Measurements from ENCODE around the gene LAMTOR4.
A peak's percentile ranks its signal among the peaks of the same experiment; 100 is the strongest.

LAMTOR4 gene

DNA sequence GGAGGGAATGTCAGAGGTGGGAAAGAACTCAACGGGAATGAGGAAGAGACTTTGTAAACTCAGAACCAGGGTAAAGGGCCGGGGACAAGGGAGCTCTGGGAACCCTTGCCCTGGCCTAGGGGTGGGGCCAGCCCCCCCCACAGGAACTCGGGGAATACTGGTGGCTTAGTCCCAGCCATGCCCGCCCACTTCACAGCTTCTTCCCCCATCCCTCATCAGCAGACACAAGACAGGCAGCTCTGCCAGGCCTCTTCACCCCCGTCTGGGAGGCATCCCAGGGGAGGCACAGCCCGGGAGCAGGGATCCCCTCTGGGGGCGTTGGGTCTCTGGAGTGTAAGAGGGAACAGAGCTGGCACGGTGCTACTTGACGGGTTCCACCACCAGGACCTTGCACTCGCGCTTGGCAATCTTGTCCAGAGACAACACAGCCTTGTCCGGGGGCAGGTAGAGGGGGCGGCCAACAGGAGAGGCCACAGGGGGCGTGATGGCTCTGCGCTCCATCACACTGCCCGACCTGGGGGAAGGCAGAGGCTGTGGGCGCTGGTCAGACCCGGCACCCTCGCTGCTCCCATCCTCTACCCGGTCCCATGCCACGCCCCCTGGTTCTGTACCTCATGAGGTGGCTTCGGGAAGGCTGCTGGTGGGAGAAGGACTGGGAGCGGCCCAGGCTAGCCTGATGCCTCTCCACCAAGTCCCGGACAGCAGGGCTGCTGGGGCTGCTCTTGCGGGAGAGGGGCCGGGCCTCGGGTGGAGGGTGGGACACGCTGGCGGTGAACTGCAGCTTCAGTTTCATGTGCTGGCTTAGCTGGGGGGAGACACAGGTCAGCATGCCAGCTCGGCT is 6.2 kb downstream of the LAMTOR4 start:
- no peak for DNase-seq

DNA sequence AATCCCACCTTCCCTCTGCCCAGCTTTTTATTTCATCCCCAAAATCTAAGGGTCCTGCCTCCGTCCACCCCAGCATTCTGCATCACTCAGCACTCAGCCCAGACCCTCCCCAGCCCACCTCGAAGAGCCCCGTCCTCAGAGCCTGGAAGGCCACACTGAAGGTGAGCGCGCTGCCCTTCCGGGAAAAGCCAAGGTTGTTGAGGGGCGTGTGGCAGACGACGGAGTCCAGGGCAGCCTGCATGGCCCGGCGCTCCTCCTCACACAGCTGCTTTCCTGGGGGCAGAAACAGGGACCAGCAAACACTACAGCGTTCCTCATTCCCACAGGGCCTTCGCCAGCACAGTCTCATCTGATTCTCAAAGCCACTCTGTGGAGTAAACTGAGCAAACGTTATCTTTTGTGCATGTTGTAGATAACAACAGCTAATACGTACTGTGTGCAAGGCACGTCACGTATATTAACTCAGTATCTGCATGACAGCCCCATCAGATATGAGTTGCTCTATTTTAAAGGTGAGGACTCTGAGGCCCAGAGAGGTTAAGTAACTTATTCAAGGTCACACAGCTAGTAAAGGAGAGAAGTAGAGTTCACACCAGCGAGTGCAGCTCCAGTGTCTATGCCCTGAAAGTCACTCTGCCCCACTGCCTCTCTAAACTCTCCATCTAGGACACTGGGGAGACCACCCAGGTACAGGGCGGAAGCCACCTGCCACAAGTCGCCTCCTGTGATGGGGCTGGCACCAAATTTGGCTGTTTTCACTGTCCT is 7.0 kb downstream of the LAMTOR4 start:
- no peak for DNase-seq

DNA sequence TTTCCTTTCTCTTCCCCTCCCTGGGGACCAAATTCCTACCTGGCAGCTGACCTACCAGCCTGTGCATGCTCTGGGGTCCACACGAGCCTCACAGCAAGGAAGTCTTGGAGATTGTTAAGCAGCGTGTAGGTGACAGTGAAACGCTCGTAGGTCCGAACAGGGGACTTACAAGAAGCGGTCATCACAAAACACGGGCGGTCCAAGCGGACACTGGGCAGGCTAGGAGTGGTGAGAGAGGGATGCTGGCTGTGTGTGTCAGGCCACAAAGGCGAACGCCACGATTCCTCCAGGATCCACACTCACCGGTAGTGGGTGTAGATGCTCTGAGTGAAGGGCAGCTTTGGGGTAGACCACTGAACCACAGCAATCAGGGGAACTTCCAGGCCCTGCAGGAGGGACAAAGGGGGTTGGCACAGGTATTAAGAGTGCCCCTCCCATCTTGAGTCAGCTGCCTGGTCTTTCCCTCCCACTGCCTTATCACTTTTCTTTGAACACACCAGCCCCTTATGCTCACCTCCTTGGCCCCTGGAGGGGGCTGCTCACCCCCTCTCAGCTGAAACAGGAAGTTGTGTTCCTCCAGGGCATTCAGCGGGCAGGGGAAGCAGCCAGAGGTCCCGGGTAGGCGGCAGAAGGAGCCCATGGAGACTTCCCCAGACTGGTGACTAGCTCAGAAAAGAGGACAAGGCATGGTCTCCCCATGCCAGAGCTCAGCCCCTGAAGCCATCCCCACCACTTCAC is 7.8 kb downstream of the LAMTOR4 start:
- no peak for DNase-seq

DNA sequence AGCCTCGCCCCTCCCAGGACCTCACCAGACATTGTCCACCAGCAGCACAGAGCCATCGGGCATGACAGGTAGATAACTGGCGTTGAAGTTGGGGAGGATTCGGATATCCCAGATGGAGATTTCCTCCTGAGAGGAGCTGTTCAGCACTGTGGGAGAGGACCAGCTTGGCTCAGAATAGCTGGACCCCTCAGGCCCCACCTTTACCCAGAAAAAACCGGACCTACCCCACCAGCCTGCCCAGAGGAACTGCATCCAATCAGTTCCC is 8.3 kb downstream of the LAMTOR4 start:
- DNase-seq: no peak

DNA sequence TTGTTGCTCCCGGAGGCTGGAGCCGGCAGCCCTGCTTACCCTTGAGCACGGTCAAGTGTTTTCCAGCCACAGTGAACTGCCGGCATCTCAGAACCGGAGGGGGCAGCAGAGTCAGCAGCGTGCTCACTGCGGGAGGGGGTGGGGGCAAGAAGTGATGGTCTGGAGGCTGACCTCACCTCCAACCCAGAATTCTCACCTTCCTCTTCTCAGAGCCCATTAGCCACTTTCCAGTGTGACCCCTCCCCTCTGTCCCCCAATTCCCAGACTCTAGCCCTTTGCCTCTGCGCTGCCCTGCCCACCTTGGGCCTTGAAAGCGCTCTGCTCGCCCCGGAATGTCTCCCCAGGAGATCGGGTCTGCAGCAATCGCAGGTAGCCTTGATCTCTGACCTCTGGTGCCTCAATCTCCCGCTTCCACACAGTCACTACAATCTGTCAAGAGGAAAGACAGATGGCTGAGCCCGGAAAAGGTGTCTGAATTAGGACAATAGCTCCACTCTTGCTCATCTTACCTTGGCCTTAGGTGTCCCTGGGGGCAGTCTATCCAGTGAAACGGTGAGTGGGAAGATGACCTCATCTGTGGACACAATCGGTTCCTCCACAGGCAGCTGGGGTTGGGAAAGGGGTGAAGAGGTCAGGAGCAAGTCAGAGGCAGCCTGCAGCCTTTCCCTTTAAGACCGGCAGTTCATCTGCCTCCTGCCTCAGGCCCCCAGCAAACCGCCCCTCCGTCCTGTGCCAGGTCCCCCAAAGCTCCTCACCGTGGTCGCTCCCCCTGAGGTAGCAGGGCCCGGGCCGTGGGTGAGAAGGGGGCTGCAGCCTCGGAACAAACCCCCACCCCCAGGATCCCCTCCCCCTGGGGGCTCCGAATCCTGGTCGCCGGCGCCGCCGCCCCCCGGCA is 8.9 kb downstream of the LAMTOR4 start:
- no peak for DNase-seq

DNA sequence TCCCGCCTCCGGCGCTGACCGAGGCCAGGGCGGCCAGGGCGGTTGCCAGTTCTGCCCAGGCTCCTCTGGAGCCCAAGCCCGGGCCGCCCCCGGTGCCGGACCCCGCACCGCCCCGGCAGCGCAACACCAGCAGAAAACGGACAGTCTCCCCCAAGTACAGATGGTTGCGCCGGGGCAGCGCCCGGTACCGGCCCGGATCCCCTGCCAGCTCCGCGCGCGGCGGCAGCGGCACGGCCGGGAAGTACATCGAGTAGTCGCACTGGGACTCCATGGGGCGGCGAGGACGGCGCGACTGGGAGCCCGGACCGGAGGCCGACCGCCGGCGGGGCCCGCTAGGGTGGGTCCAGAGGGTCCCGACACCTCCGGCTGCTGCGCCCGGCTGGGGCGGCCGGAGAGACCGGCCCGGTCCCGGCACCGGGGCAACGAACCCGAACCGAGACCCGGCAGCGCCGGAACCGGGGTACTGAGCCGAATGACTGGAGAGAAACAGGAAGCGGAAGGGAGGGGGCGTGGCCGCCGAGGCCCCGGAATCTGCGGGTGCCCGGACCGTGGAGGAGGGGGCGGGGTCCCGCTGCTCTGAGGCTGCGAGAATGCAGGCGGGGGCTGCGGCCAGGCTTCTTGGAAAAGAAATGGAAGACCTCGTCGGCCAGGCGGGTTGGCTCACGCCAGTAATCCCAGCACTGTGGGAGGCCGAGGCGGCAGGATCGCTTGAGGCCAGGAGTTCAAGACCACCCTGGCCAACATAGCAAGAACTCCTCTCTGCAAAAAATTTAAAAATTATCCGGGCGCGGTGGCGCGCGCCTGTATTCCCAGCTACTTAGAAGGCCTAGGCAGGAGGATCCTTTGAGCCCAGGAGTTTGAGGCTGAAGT is 9.7 kb downstream of the LAMTOR4 start, which contains the start of gene TRAPPC14:
Gene TRAPPC14 (minus strand): TSS at position 495 of the 870 bp plus-strand sequence. CDS start 224 bp downstream, at position 271.
- peak; percentile 31 for DNase-seq

DNA sequence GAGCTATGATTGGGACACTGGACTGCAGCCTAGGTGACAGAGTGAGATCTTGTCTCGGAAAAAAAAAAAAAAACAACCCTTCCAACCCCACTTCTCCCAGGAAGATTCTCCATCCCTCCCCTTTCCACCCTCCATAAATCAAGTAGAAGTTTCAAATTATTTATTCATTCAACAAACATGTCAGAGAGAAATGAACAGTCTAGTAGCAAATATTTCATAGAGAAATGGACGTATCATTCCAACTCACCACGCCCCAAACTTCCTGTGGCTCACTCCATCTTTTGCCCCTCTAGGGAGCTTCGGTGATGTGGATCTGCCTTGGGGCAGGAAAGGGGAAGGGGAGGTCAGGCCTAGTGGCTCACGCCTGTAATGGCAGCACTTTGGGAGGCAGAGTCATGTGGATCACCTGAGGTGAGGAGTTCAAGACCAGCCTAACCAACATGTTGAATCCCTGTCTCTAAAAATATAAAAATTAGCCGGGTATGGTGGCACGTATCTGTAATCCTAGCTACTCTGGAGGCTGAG is 10.4 kb downstream of the LAMTOR4 start:
- no peak for DNase-seq

DNA sequence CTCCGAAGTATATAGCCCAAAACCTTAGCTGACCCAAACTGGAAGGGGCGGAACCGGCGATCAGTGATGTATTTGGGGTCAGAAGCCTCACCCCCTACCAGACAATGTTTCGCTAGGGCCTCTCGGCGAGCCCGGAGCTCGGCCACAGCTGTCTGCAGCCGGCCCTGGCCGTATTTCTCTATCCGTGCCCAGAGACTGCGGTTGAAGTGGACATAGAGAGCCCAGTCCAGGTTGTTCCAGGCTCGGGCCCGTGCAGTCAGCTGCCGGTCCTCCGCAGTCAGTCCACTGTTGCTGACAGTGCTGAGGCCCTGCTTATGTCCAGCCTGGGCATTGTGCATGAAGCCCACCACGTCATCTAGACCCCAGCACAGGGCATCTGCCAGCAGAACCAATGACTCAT is 11.3 kb downstream of the LAMTOR4 start:
- no peak for DNase-seq

DNA sequence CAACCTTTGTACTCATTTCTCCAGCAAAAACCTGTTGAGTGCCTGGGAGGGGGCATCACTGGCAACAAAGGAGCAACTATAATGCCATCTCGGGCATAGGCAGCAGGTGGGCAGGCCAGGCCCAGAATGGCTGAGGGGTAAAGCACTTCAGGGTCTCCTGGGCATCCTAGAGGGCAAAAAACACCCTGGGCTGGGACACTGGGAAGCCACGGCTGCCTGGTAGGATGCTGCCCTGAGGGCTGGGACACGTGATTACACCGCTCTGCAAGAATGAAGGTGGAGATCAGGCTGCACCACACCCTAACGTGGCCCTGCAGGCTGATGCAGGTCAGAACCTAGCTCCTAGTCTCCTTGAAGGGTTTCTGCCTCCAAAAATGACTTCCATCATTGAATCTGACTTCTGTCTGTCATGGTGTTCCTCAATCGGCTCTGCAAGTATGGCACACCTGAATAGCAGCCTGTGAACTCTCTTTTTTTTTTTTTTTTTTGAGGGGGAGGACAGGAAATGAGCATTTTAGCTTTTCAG is 14.4 kb downstream of the LAMTOR4 start:
- no peak for DNase-seq

DNA sequence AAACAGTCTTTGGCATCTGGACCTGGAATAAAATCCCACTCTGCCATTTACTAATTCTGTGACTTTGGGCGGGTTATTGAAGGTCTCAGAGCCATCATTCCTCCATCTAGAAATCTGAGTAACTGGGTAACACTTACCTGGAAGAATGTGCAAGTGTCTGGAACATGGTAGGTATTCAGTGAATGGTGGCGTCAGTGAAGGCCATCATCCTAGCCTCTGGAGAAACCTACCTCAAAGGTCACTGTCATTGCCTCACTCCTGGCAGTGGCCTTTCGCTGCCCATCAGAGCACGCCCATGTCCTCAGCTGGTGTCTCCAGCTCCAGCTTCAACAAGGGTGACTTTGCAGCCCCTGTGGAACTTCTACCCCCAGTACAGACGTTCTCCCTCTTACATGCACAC is 15.2 kb downstream of the LAMTOR4 start:
- no peak for DNase-seq

DNA sequence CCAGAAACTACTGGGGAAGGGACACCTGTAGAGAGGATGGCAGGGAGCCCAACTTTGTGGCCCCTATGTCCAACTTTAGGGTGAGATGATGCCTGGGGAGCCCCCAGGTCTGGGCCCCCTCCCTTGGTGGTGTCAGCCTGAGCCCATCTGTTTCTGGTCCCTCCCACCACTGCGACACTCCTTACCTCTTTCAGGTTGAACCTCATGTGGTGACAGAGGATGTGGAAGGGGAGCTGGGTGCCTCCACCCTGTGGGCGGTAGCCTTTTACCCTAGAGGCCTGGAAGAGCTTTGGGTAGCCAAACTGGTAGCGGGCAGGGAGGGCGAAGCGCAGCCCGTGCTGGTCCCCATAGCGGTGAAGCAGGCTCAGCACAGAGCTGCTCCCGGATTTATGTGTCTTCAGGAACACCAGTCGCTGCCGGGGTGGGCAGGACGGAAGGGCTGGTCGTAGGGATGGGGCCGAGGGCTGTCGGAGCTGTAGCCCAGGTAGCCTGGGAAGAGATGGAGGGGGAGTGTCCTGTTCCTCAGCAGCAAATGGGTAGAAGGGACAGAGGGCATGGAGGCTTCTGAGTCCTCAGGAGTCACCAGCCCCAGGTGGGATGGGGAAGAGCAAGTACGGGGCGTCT is 17.7 kb downstream of the LAMTOR4 start:
- no peak for DNase-seq

DNA sequence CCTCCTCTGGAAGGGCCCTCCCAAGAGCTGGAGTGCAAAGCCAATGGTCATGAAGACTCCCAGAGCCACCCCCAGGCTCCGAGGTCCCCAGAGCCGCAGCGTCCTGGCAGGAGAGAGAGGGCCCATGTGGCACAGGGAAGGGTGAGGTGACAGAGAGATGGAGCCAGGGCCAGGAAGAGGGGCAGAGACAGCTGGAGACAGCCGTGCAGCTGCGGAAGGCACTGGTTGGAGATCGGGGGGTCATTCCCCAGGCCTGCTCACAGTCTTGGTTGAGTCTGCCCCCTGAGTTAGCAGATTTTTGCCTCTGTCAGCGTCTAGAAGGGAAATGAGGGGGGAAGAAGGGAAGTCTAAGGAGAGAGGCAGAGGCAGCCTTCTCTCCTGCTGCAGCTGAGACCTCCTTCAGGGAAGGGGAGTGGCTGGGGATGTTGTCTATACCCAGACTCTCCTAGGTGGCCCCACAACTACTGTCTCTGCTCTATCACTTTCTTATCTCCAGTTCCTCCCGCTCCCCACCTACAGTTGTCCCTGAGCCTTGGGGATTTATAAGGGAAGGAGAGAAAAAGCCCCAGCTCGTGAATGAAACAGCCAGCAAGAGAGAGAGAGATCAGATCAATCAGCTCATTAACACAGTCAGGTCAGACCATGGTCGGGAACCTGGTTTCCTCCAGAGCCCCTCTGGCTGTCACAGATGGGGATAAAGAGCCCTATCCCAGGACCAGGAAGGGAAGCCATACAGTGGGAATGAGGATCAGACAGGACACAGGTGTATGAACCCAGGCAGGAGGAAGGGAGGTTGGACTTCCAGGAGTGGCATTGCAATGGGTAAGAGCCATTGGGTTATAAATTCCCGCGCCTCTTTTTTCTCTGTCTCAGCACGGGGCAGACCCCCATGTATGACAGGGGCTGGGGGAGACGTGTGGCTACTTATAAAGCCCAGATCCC is 18.5 kb downstream of the LAMTOR4 start:
- DNase-seq: no peak

DNA sequence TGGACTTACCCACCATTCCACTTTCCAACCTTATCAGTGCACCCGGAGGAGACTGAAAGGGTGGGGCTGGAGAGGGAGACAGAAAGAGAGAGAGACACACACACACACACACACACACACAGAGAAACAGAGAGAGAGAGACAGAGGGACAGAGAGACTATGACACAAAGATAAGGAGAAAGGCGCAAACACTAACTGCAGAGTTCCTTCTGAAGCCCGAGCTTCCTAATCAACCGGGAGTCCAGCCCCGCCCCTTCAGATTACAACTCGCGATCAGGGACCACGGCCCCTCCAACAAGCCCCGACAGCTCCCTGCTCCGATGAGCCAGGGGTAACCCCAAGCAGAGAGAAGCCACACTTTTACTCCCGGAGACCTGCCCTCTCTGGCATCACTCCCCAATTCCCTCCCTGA is 19.2 kb downstream of the LAMTOR4 start:
- no peak for DNase-seq

DNA sequence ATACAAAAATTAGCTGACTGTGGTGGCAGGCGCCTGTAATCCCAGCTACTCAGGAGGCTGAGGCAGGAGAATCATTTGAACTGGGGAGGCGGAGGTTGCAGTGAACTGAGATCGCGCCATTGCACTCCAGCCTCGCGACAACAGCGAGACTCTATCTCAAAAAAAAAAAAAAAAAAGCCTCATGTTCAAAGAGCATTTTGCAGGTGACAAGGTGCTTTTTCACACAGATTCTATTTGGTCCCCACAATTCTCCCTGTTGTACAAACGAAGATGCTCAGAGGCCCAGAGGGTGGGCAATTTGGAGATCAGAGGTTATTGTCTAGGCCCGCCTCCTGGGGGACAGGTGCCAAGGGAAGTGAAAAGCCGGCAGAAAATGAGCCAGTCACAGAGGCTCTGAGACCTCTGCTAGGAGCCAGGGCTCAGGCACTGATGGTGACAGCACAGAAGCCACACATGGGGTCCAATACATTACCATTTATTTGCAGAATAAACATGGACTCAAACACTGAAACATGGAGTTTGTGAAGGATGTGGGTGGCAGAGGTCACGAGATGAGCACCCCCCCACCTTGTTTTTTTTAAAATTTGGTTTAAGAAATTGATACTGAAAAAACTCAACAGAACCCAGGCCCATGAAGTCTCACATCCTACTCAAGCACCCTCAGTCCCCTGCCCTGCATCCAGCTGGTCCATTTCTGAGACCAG is 20.6 kb downstream of the LAMTOR4 start:
- DNase-seq: no peak

DNA sequence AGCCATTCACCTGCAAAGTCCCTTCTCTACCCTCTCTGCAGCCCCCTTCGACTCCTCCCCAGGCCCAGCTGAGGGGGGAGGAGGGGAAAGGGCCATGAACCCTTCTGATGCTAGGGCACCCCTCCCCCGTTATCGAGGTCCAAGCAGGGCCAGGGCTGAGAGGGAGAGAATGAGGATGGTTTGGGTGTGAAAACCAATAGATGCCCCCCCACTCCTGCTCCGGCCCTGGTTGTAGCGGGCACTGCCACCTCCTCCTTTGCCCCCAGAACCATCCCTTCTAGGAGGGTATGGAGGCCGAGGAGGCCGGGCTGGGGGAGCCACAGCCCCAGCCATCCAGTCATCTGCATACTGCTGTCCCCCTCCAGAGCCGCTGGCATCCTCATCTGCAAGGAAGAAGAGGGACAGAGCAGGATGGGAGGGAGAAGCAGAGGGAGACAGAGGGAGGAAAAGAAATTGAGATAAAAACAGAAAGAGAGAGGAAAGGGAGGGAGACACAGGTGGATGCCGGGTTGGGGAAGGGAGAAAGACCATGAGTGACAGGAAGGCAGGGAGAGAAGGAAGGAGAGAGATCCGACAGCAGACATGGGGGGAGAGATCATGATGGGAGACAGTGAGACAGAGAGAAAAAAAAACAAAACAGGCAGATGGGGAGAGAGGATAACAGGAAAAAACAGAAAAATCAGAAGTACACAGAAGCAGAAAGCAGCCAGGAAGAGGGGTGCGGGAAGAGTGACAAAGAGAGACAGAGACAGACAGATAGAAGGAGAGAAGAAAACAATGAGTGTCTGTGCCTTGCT is 21.6 kb downstream of the LAMTOR4 start:
- DNase-seq: no peak

DNA sequence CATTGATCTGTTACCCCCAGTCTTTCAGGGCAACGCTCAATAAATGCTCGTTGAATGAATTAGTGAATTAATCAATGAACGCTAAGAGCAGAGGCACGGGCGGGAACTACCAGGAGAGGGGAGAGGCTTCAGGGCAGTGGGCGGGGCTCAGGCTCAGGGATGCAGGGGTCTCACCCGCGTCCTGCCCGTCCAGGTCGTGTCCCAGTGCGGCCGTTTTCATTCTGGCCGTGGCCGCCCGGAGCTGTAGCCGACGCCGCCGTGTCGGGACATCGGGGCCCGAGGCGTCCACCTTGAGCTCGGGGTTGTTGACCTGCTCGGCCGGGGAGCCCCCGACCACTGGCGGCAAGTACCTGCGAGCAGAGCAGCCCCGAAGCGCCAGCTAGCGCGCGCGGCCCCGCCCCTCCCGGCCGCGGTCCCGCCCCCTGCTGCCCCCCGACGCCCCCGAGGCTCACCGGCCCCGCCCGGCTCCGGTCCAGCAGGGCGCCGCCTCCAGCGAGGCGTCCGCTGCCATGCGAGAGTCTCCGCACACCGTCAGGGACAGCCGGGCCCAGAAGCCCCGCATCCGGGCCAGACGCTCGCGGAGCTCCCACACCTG is 22.5 kb downstream of the LAMTOR4 start:
- no peak for DNase-seq

DNA sequence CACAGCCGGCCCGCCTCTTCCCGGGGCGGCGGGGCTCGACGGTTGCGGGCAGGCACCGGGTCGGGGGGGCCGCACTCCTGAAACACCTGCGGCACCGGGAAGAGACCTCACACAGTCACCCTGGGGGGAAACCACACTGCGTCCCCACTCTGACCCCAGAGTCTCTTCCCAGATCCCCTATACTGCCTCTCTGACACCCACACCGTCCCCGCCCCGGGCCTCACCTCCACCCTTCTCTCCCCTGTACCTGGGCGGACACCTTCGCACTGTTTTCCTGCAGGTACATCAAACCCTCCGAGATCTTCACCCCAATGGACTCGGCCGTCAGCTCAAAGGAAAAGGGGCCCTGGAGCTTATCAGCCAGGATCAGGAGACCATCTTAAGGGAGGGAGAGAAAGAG is 23.1 kb downstream of the LAMTOR4 start:
- no peak for DNase-seq

All from NCI-H1048 (cell line).